Vagina (tissue), 2 donors: ENCODE measurements around the gene LACTBL1. TPM values are rescaled to one million over a fixed set of nuclear protein-coding genes. Genes with fewer than 3 reads are reported as not detected.

Source experiments
- DNase-seq, 2 donors: peaks; one replicate each; pipeline ENCODE4 v3.0.0-alpha.2; 2017; ENCODE audit errors: extremely low spot score in 2 of 2
- H3K27ac ChIP-seq: fragments of 200-600 bp; sonication (generic); one replicate; pipeline ENCODE4 v1.5.1; 2019
- H3K27me3 ChIP-seq: fragments of 200-600 bp; sonication (generic); one replicate; pipeline ENCODE4 v1.5.1; 2019
- H3K36me3 ChIP-seq, 2 donors: fragments of 200-600 bp; sonication (generic); one replicate each; pipeline ENCODE4 v1.5.1; 2017 to 2019
- H3K4me1 ChIP-seq: fragments of 200-600 bp; sonication (generic); one replicate; pipeline ENCODE4 v1.5.1; 2019
- H3K4me3 ChIP-seq, 2 donors: fragments of 200-600 bp; sonication (generic); 1 replicate in 1 of 2; 2 replicates in 1 of 2; pipeline ENCODE4 v1.5.1; 2016 to 2019
- H3K9me3 ChIP-seq: fragments of 200-600 bp; sonication (generic); one replicate; pipeline ENCODE4 v1.5.1; 2019
- CTCF ChIP-seq, 3 experiments: fragments of 450-650 bp in 2 of 3; fragments of 200-600 bp in 1 of 3; sonication (generic) in 1 of 3; IDR thresholded peaks; one replicate each; pipeline ENCODE4 v1.5.1; 2017 to 2019; ENCODE audit warnings: antibody characterized with exemption in 3 of 3, mild to moderate bottlenecking in 2 of 3, moderate library complexity in 2 of 3
- POLR2A ChIP-seq, 2 donors: fragments of 450-650 bp; IDR thresholded peaks; one replicate each; pipeline ENCODE4 v1.6.1; 2017; ENCODE audit warnings: antibody characterized with exemption in 2 of 2, mild to moderate bottlenecking in 2 of 2, moderate library complexity in 2 of 2
- POLR2AphosphoS5 ChIP-seq, 2 donors: sonication (generic); formaldehyde crosslinking; IDR thresholded peaks; one replicate each; pipeline ENCODE4 v1.9.0; 2017; ENCODE audit warnings: antibody characterized with exemption in 2 of 2, mild to moderate bottlenecking in 2 of 2, low read depth in 1 of 2; ENCODE audit not compliant: insufficient read depth in 1 of 2
- intact Hi-C: fragments of 100-400 bp; cut with DNase I; formaldehyde crosslinking; loops from one replicate; pipeline ENCODE4 v1.15.1; 2023
- total RNA-seq: library from RNA; depleted of rRNA; stranded (reverse); fragments of >200 nt; gene quantifications from one replicate; pipeline ENCODE4 v1.2.3, GENCODE V29; 2016

LACTBL1 gene
- total RNA-seq, result not detected

GRCh38 chr1:22972760-22973159 lies at the start of gene LACTBL1:
LACTBL1 (minus strand) TSS chr1:22972866; CDS start chr1:22972316, 550 bp downstream.
- no peaks in the 10 kb centered on the region for H3K27me3 ChIP-seq
- intact Hi-C loops, result loop anchor here (10.0 kb wide), 1 partner anchor 212 kb away; no protein-coding TSS in a partner anchor
- H3K27ac ChIP-seq, result no peak within 1 kb of the TSS
- no peak within 1 kb of the TSS for H3K4me3 ChIP-seq
- H3K36me3 ChIP-seq, result no peaks in the 10 kb centered on the region
- H3K9me3 ChIP-seq, result no peaks in the 10 kb centered on the region
- H3K4me1 ChIP-seq, result no peaks in the 10 kb centered on the region
- TF ChIP-seq POLR2A (IDR thresholded peaks at IDR 0.05) (no peak), POLR2AphosphoS5 (IDR thresholded peaks at IDR 0.05; ENCODE audit: insufficient read depth in 1 of 2, low read depth in 1 of 2) (no peak), CTCF (IDR thresholded peaks at IDR 0.05) (no peak)
- DNase-seq, result no peak

GRCh38 chr1:23021834-23022233 lies 49.2 kb upstream of the LACTBL1 start:
- Histone ChIP-seq H3K4me3 (no peak overlapping the region), H3K36me3 (no peaks in the 10 kb centered on the region), H3K9me3 (no peaks in the 10 kb centered on the region), H3K27ac (no peak overlapping the region), H3K4me1 (peaks cover 28% of the 10 kb centered on the region), H3K27me3 (no peaks in the 10 kb centered on the region)
- intact Hi-C loops, result no loop called here
- DNase-seq, result no peak
- TF ChIP-seq POLR2A (IDR thresholded peaks at IDR 0.05), result no peak
- TF ChIP-seq POLR2AphosphoS5 (IDR thresholded peaks at IDR 0.05; ENCODE audit: insufficient read depth in 1 of 2, low read depth in 1 of 2), result no peak
- TF ChIP-seq CTCF (IDR thresholded peaks at IDR 0.05), result no peak

- Histone ChIP-seq H3K27me3 (no peaks in the 10 kb centered on the region), H3K9me3 (no peaks in the 10 kb centered on the region), H3K27ac (peak overlapping the region; percentile 83), H3K4me3 (peak overlapping the region; percentile 80 to 93), H3K36me3 (no peaks in the 10 kb centered on the region), H3K4me1 (peaks cover 23% of the 10 kb centered on the region)
- intact Hi-C loops, result no loop called here
- TF ChIP-seq CTCF (IDR thresholded peaks at IDR 0.05), result no peak
- DNase-seq, result no peak
Observed at GRCh38 chr1:23020706-23021405, 48.2 kb upstream of the LACTBL1 start.

- Histone ChIP-seq H3K4me3 (peak overlapping the region; percentile 80 to 93), H3K27me3 (no peaks in the 10 kb centered on the region), H3K4me1 (peaks cover 23% of the 10 kb centered on the region), H3K36me3 (no peaks in the 10 kb centered on the region), H3K27ac (peak overlapping the region; percentile 83), H3K9me3 (no peaks in the 10 kb centered on the region)
- DNase-seq, result no peak
- intact Hi-C loops, result no loop called here
- TF ChIP-seq POLR2AphosphoS5 (IDR thresholded peaks at IDR 0.05; ENCODE audit: insufficient read depth in 1 of 2, low read depth in 1 of 2) (no peak), POLR2A (IDR thresholded peaks at IDR 0.05) (no peak), CTCF (IDR thresholded peaks at IDR 0.05) (no peak)
Observed at GRCh38 chr1:23019863-23020625, 47.4 kb upstream of the LACTBL1 start.
